ENCODE measurements around the gene PNMA6E.

PNMA6E gene

DNA sequence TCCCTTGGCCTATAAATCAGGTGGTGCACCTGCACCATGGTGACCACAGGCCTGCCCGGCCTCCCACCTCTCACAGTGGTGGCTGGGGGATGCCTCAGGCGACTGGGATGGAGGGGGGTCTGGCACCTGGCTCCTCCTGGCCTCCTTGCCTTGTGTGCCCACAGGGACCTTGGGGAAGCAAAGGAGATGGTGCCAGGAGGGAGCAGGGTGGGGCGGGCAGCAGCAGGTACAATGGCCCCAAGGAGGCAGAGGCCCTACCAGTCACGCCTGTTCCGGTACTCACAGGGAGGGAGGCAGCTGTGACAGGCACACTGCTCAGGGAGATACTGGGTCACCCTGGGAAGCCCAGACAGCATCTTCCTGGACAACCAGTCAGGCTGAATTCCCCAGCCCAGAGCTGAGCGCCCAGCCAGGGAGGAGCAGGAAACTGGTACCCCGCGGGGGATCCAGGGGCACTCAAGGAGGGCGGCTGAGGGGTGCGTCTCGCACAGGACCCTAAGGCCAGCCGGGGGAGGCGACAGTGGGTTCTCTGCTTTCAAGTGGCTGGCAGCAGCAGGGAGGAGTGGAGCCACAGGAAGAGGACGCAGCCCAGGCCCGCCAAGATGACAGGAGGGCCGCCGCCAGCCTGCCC is 45.9 kb upstream of the PNMA6E start:
- TF ChIP-seq, protein P1, sequence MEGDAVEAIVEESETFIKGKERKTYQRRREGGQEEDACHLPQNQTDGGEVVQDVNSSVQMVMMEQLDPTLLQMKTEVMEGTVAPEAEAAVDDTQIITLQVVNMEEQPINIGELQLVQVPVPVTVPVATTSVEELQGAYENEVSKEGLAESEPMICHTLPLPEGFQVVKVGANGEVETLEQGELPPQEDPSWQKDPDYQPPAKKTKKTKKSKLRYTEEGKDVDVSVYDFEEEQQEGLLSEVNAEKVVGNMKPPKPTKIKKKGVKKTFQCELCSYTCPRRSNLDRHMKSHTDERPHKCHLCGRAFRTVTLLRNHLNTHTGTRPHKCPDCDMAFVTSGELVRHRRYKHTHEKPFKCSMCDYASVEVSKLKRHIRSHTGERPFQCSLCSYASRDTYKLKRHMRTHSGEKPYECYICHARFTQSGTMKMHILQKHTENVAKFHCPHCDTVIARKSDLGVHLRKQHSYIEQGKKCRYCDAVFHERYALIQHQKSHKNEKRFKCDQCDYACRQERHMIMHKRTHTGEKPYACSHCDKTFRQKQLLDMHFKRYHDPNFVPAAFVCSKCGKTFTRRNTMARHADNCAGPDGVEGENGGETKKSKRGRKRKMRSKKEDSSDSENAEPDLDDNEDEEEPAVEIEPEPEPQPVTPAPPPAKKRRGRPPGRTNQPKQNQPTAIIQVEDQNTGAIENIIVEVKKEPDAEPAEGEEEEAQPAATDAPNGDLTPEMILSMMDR (IDR thresholded peaks at IDR 0.05; ENCODE audit: low read length, missing control alignments), result no peak
- DNase-seq (ENCODE audit: low read depth), result no peak
- no peak overlapping the region for H3K4me3 ChIP-seq (replicated peaks; ENCODE audit: low read depth, low read length)

DNA sequence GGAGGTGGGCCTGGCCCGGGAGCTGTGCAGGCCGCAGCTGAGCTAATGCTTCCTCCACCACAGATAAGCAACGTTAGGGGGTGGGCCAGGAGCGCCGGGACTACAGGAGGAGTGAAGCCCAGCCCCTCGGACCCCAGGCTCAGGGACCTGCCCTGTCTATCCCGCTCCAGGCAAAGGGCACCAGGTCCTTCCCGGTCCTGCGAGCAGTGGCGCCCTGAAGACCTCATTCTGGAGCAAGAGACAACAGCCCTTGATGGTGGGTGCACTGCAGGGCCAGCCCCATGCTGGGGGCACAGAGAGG is 45.4 kb upstream of the PNMA6E start:
- no peak overlapping the region for H3K4me3 ChIP-seq (replicated peaks; ENCODE audit: low read depth, low read length)
- TF ChIP-seq, protein P1 (IDR thresholded peaks at IDR 0.05; ENCODE audit: low read length, missing control alignments), result no peak
- DNase-seq (ENCODE audit: low read depth), result no peak

DNA sequence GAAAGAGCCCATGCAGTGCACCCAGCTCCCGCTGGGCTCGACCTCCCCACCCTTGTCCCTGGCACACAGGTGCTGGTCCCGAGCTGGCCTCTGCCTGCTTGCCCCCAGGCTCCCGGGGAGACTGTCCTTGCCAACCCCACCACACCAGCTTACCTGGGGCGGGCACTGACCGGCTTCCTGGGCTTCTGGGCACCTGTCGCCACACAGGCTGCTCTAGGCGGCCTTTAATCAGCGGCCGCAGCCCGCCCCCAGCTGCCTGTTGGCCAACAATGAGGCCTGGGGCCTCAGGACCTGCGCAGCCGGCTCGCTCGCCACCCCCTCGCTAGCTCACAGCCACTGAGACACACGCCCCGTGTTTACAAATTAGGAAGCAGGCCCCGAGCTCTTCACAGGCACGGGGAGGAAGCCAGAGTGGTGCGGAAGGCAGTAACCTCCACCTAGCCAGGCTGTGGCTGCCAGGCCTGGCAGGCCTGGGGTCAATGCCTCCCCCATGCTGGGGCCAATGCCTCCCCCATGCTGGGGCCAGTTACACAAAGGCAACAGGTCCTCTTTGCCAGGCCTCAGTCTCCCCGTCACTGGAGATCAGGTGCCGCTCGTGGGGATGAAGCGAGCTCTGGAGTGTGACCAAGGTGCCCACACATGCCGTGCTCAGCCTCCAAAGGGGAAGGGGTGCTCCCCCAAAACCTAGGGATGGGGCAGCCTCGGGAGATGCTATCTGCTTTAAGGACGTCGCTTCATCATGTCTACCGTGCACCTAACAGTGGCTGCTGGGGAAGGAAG is 44.9 kb upstream of the PNMA6E start, which contains the start of gene TREX2:
TREX2 (minus strand) TSS at position 201 of the 780 bp plus-strand sequence. CDS start 626 bp downstream, outside the sequence.
- no peak within 1 kb of the TSS for H3K4me3 ChIP-seq (replicated peaks; ENCODE audit: low read depth, low read length)
- TF ChIP-seq, protein P1 (IDR thresholded peaks at IDR 0.05; ENCODE audit: low read length, missing control alignments), result no peak
- DNase-seq (ENCODE audit: low read depth), result no peak

DNA sequence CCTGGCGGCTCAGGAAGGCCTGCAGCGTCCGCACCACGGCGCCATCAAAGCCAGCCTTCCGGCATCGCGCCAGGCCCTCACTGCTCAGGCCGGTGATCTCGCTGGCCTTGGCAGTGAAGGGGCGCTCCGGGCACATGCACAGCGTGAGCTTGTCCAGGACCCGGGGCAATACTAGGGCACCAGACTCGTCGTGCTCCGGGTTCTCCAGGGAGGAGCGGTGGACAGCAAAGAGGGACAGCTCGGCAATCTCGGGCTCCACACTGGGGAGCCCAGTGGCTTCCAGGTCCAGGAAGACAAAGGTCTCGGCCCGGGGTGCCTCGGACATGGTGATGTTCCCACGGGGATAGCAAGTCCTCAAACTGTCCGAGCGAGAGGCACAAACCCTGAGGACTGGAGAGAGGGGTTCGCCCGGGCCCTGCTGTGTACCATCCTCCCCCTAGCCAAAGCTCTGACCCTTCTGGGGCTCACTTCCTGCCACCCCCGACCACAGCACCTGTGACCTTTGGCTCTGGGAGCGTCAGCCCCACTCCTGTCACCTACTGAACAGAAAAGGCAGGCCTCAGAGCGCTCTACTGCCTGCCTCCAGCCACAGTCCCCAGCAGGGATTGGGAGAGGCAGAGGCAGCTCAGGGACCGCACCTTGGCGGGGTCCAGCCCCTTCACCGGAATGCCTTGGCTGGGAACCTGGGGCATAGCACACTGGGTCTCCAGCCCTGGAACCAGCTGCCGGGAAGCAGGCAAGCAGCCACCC is 44.1 kb upstream of the PNMA6E start:
- no peak overlapping the region for H3K4me3 ChIP-seq (replicated peaks; ENCODE audit: low read depth, low read length)
- DNase-seq (ENCODE audit: low read depth), result no peak
- TF ChIP-seq, protein P1 (IDR thresholded peaks at IDR 0.05; ENCODE audit: low read length, missing control alignments), result no peak

DNA sequence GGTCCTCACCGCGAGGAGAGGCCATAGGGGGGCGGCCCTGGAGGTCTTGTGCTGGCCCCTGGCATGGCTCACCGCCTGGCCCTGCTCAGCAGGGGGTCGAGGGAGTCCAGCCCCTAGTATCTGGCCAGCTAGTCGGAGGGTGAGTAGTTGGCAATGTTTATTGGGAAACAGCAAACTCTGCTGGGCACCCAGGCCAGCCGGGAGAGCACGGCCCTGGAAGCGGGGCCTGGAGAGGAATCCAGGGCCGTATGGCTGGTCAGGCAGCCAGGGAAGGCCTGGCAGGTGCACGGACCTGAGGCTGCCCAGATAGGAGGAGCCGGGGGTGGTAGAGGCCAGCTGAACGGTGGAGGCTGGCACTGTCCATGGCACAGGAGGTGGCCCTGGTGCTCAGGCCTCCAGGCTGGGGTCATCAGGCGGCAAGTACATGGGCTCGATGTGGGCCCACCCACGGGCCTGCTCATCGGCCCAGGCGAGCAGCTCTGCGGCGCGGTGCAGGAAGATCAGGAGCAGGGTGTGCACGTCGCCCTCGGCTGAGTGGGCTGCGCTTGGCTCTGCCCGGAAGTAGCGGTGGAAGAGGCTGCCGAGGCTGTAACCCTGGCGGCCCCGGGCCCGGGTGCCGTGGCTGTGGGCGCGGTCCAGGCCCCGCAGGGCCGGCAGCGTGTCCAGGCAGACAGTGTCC is 43.3 kb upstream of the PNMA6E start:
- H3K4me3 ChIP-seq (replicated peaks; ENCODE audit: low read depth, low read length), result no peak overlapping the region
- DNase-seq (ENCODE audit: low read depth), result no peak
- TF ChIP-seq, protein P1 (IDR thresholded peaks at IDR 0.05; ENCODE audit: low read length, missing control alignments), result no peak

DNA sequence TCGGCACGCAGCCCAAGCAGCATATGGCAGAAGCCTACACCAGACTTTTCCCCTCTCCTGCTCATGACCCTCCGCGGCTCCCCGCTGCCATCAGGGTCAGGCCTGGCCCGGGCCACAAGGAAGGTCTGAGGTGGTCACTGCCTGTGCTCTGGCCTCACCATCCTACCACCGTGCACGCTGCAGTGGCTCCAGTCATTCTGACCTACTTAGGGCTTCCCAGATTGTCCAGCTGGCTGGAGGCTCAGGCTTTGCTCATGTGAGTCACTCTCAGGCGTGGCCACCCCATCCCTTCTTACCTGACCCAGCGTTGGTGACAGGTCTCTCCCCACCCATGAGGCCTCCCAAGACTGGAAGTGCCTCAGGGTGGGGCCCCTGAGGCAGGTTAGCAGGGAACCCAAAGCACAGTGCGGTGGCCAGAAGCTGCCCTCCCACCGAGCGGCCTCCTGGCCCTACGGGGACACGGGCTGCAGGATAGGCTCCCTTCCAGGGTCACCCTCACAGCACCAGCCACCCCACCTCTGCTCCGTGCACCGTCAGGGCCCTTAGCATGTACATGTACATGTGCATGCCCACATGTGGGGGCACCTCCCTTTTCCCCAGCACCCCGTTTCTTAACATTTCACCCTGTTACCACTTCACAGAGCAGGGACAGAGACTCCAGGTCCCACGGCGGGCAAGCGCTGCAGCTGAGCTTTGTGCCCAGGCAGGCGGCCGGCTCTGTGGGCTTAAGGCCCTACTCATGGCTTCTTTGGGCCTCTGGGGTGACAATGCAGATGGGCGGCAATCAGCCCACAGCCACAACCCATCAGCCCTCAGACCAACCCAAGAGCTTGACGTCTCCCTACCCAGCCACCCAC is 42.6 kb upstream of the PNMA6E start:
- TF ChIP-seq, protein P1 (IDR thresholded peaks at IDR 0.05; ENCODE audit: low read length, missing control alignments), result no peak
- DNase-seq (ENCODE audit: low read depth), result no peak
- H3K4me3 ChIP-seq (replicated peaks; ENCODE audit: low read depth, low read length), result no peak overlapping the region
